PC-3 (cell line): ENCODE data around the gene PPP1R16B. TPM values are rescaled to one million over a fixed set of nuclear protein-coding genes. Genes with fewer than 3 reads are reported as not detected.

ENCODE experiments used
- ATAC-seq: fragments of 200-7000 bp; cut with Tn5 transposase; 2 replicates; pipeline ENCODE4 v1.9.1; 2020; ENCODE audit warnings: mild to moderate bottlenecking, moderate library complexity
- BruUV-seq: library from RNA; stranded (reverse); fragments of 400-500 nt; replicated peaks from 2 replicates; lab custom pipeline; 2021; lab: Mats Ljungman, UMichigan
- CTCF ChIA-PET: fragments of 300-600 bp; sonication (Branson Sonifier 250); formaldehyde crosslinking; loops from one replicate; lab custom pipeline; 2022; ENCODE audit warnings: antibody characterized with exemption; lab: Charles Lee
- POLR2A ChIA-PET: fragments of 300-600 bp; sonication (Branson Sonifier 250); formaldehyde crosslinking; loops from one replicate; lab custom pipeline; 2022; ENCODE audit warnings: antibody characterized with exemption; ENCODE audit not compliant: unreplicated experiment; lab: Charles Lee
- DNase-seq: peaks from one replicate; pipeline ENCODE4 v3.0.0-alpha.2; 2015
- H2AFZ ChIP-seq: fragments of 300-600 bp; sonication (generic); 2 replicates; pipeline ENCODE4 v1.6.0; 2016; ENCODE audit warnings: antibody characterized with exemption, low read length
- H3F3A ChIP-seq: fragments of 300-600 bp; sonication (generic); one replicate; pipeline ENCODE4 v1.6.0; 2017; ENCODE audit warnings: antibody characterized with exemption, low read length, control low read depth, mild to moderate bottlenecking; ENCODE audit not compliant: unreplicated experiment
- H3K27ac ChIP-seq: fragments of 300-600 bp; sonication (generic); 2 replicates; pipeline ENCODE4 v1.5.1; 2016; ENCODE audit warnings: mild to moderate bottlenecking, low read length
- H3K27me3 ChIP-seq: fragments of 300-600 bp; sonication (generic); 2 replicates; pipeline ENCODE4 v1.6.1; 2016; ENCODE audit warnings: low read length, mixed read lengths
- H3K36me3 ChIP-seq: fragments of 300-600 bp; sonication (generic); 2 replicates; pipeline ENCODE4 v1.6.1; 2016; ENCODE audit warnings: low read depth, mixed run types, low read length, mixed read lengths
- H3K4me1 ChIP-seq: fragments of 300-600 bp; sonication (generic); 2 replicates; pipeline ENCODE4 v1.5.1; 2016; ENCODE audit warnings: low read length; ENCODE audit not compliant: insufficient read depth
- H3K4me2 ChIP-seq: fragments of 300-600 bp; sonication (generic); 2 replicates; pipeline ENCODE4 v1.6.0; 2016; ENCODE audit warnings: low read length
- H3K4me3 ChIP-seq: fragments of 300-600 bp; sonication (generic); 2 replicates; pipeline ENCODE4 v1.5.1; 2016; ENCODE audit warnings: mild to moderate bottlenecking, low read length, mixed read lengths
- H3K79me2 ChIP-seq: fragments of 300-600 bp; sonication (generic); 2 replicates; pipeline ENCODE4 v1.6.1; 2017; ENCODE audit warnings: low read length, mixed read lengths
- H3K9ac ChIP-seq: fragments of 300-600 bp; sonication (generic); 2 replicates; pipeline ENCODE4 v1.6.0; 2016; ENCODE audit warnings: mild to moderate bottlenecking, low read length
- H3K9me2 ChIP-seq: fragments of 300-600 bp; sonication (generic); replicated peaks from 2 replicates; pipeline ENCODE4 v1.6.1; 2016; ENCODE audit warnings: mixed run types, low read length, mixed read lengths
- H3K9me3 ChIP-seq: fragments of 300-600 bp; sonication (generic); 2 replicates; pipeline ENCODE4 v1.6.1; 2016; ENCODE audit warnings: low read length, mixed read lengths
- H4K20me1 ChIP-seq: fragments of 300-600 bp; sonication (generic); 2 replicates; pipeline ENCODE4 v1.6.1; 2016; ENCODE audit warnings: low read length, mixed read lengths
- EZH2 ChIP-seq: fragments of 300-600 bp; sonication (generic); IDR thresholded peaks from one replicate; pipeline ENCODE4 v1.6.1; 2017; ENCODE audit warnings: antibody characterized with exemption, mild to moderate bottlenecking, low read length; ENCODE audit not compliant: unreplicated experiment
- EZH2phosphoT487 ChIP-seq: fragments of 300-600 bp; sonication (generic); IDR thresholded peaks from 2 replicates; pipeline ENCODE4 v1.6.1; 2018; ENCODE audit warnings: mild to moderate bottlenecking, antibody characterized with exemption, low read length, borderline replicate concordance
- intact Hi-C: fragments of 100-400 bp; cut with micrococcal nuclease; formaldehyde crosslinking; loops from 2 replicates; pipeline ENCODE4 v1.9.0; 2023
- total RNA-seq: library from RNA; depleted of rRNA; stranded (reverse); fragments of >200 nt; gene quantifications from 2 replicates; pipeline ENCODE4 v1.2.3, GENCODE V29; 2014
- TF ChIP-seq, protein P1 (sequence below): fragments of 300-600 bp; sonication (generic); conservative IDR thresholded peaks from 2 replicates; pipeline ENCODE4 v1.5.1; 2017; ENCODE audit warnings: antibody characterized with exemption, low read depth, mild to moderate bottlenecking, low read length

PPP1R16B gene
- total RNA-seq, 1 experiment from 2014 or later: 0.04 TPM

DNA sequence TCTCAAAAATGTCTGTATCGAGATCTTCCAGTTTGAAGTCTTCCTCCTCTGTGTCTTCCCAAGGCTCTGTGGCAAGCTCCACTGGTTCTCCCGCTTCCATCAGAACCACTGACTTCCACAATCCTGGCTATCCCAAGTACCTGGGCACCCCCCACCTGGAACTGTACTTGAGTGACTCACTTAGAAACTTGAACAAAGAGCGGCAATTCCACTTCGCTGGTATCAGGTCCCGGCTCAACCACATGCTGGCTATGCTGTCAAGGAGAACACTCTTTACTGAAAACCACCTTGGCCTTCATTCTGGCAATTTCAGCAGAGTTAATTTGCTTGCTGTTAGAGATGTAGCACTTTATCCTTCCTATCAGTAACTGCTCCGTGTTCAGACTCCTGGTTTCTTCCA lies 146.7 kb downstream of the PPP1R16B start:
- BruUV-seq: no TSS peak
- Histone ChIP-seq H3K27me3 (no peaks in the 10 kb centered on the region), H3K4me2 (no peak overlapping the region), H2AFZ (no peak overlapping the region), H3F3A (no peaks in the 10 kb centered on the region), H3K9ac (no peak overlapping the region), H3K4me3 (no peak overlapping the region), H3K4me1 (no peaks in the 10 kb centered on the region), H3K79me2 (peaks cover 14% of the 10 kb centered on the region), H3K27ac (no peak overlapping the region), H3K9me2 (no peaks in the 10 kb centered on the region), H4K20me1 (peaks cover 2% of the 10 kb centered on the region), H3K9me3 (no peaks in the 10 kb centered on the region), H3K36me3 (peaks cover 56% of the 10 kb centered on the region)
- ATAC-seq (no peak), DNase-seq (no peak)
- POLR2A ChIA-PET: no interaction called here
- TF ChIP-seq, protein P1, sequence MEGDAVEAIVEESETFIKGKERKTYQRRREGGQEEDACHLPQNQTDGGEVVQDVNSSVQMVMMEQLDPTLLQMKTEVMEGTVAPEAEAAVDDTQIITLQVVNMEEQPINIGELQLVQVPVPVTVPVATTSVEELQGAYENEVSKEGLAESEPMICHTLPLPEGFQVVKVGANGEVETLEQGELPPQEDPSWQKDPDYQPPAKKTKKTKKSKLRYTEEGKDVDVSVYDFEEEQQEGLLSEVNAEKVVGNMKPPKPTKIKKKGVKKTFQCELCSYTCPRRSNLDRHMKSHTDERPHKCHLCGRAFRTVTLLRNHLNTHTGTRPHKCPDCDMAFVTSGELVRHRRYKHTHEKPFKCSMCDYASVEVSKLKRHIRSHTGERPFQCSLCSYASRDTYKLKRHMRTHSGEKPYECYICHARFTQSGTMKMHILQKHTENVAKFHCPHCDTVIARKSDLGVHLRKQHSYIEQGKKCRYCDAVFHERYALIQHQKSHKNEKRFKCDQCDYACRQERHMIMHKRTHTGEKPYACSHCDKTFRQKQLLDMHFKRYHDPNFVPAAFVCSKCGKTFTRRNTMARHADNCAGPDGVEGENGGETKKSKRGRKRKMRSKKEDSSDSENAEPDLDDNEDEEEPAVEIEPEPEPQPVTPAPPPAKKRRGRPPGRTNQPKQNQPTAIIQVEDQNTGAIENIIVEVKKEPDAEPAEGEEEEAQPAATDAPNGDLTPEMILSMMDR: no peak
- no peak for TF ChIP-seq EZH2phosphoT487
- TF ChIP-seq EZH2: no peak
- intact Hi-C loops: no loop called here
- CTCF ChIA-PET: no interaction called here

DNA sequence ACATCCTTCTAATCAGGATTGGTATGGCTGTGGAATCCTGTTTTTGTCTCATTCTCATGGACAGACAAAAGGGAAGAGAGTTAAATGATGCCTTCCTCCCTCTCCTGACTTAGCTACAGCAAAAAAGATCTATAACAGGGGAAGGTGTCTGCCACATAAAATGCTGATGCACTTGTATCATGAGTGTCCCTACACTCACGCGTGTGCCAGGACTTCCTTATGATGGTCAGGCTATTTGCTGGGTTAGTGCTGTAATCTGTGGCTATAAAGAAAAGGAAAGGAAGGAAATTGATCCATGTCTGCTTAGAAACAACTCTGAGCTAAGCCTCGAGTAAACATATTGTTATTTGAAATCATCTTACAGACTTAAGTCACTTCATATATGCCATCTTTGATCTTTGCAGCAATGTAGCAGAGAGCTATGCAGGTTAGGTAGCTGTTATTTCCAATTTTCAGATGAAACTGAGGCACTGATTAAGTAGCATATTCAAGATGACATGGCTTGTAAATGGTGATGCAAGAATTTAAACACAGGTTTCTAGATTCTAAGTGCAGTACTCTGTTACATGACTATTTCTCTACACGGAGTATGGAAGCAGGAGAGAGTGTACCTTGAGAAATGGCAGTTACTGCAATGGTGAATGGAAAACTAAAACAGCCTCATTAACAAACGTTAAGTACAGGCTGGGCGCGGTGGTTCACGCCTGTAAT lies 148.3 kb downstream of the PPP1R16B start:
- Histone ChIP-seq H3K4me1 (no peaks in the 10 kb centered on the region), H3K27ac (no peak overlapping the region), H4K20me1 (no peaks in the 10 kb centered on the region), H3K4me3 (no peak overlapping the region), H3F3A (no peaks in the 10 kb centered on the region), H3K79me2 (no peaks in the 10 kb centered on the region), H3K9ac (no peak overlapping the region), H2AFZ (no peak overlapping the region), H3K27me3 (no peaks in the 10 kb centered on the region), H3K9me3 (no peaks in the 10 kb centered on the region), H3K4me2 (no peak overlapping the region), H3K36me3 (peaks cover 41% of the 10 kb centered on the region), H3K9me2 (no peaks in the 10 kb centered on the region)
- ChIA-PET POLR2A (no interaction called here), CTCF (interaction anchor here (0.6 kb wide), 1 partner anchor 335 kb away, joined by 3 read pairs; no protein-coding TSS in a partner anchor)
- no peak for ATAC-seq
- no peak for DNase-seq
- TF ChIP-seq, protein P1: no peak
- TF ChIP-seq EZH2 (no peak), EZH2phosphoT487 (no peak)
- BruUV-seq: no TSS peak
- intact Hi-C loops: no loop called here

- CTCF ChIA-PET: no interaction called here
- no peak for ATAC-seq
- TF ChIP-seq EZH2phosphoT487 (no peak), EZH2 (no peak)
- TF ChIP-seq, protein P1: no peak
- H3K36me3 ChIP-seq: peaks cover 12% of the 10 kb centered on the region
- no peak overlapping the region for H2AFZ ChIP-seq
- peaks cover 10% of the 10 kb centered on the region for H3K4me1 ChIP-seq
- intact Hi-C loops: no loop called here
- no peak overlapping the region for H3K27ac ChIP-seq
- no peaks in the 10 kb centered on the region for H3F3A ChIP-seq
- H3K4me2 ChIP-seq: no peak overlapping the region
- no peaks in the 10 kb centered on the region for H3K9me3 ChIP-seq
- H4K20me1 ChIP-seq: no peaks in the 10 kb centered on the region
- no peak for DNase-seq
- H3K9me2 ChIP-seq: no peaks in the 10 kb centered on the region
- peaks cover 1% of the 10 kb centered on the region for H3K79me2 ChIP-seq
- no peak overlapping the region for H3K4me3 ChIP-seq
- BruUV-seq: no TSS peak
- H3K27me3 ChIP-seq: no peaks in the 10 kb centered on the region
- POLR2A ChIA-PET: no interaction called here
- no peak overlapping the region for H3K9ac ChIP-seq
Observed at GRCh38 chr20:38957235-38957876, 151.9 kb downstream of the PPP1R16B start.
